Jurkat, Clone E6-1 (cell line): ENCODE data around the gene RSPRY1.

Experiments
- DNase-seq: peaks from one replicate; pipeline ENCODE4 v3.0.0-alpha.2; 2011; ENCODE audit warnings: low read depth, low spot score
- H3K4me3 ChIP-seq: 2 replicates; pipeline ENCODE4 v1.5.1; 2011; ENCODE audit warnings: mild to moderate bottlenecking, low read length, control low read depth, moderate library complexity

RSPRY1 gene

GRCh38 chr16:57204675-57205074 is 18.5 kb downstream of the RSPRY1 start:
- no peak overlapping the region for H3K4me3 ChIP-seq
- DNase-seq: no peak

GRCh38 chr16:57208926-57209325 is 22.8 kb downstream of the RSPRY1 start:
- no peak overlapping the region for H3K4me3 ChIP-seq
- DNase-seq: no peak

- DNase-seq: no peak
- no peak overlapping the region for H3K4me3 ChIP-seq
Measured at GRCh38 chr16:57209780-57210179, 23.7 kb downstream of the RSPRY1 start.

GRCh38 chr16:57213462-57213861 is 27.3 kb downstream of the RSPRY1 start:
- no peak overlapping the region for H3K4me3 ChIP-seq
- no peak for DNase-seq

- no peak overlapping the region for H3K4me3 ChIP-seq
- DNase-seq: no peak
Measured at GRCh38 chr16:57216968-57217367, 30.8 kb downstream of the RSPRY1 start.

GRCh38 chr16:57223057-57223456 is 36.9 kb downstream of the RSPRY1 start:
- DNase-seq: no peak
- no peak overlapping the region for H3K4me3 ChIP-seq

- H3K4me3 ChIP-seq: no peak overlapping the region
- no peak for DNase-seq
Measured at GRCh38 chr16:57224651-57225335, 38.7 kb downstream of the RSPRY1 start.

- H3K4me3 ChIP-seq: no peak overlapping the region
- DNase-seq: no peak
Measured at GRCh38 chr16:57225978-57226377, 39.8 kb downstream of the RSPRY1 start.

GRCh38 chr16:57226701-57227621 is 40.8 kb downstream of the RSPRY1 start:
- DNase-seq: no peak
- no peak overlapping the region for H3K4me3 ChIP-seq

GRCh38 chr16:57229079-57229478 is 43.0 kb downstream of the RSPRY1 start:
- DNase-seq: no peak
- no peak overlapping the region for H3K4me3 ChIP-seq

GRCh38 chr16:57231821-57232350 is 45.8 kb downstream of the RSPRY1 start:
- DNase-seq: no peak

GRCh38 chr16:57233944-57234706 is 48.0 kb downstream of the RSPRY1 start:
- H3K4me3 ChIP-seq: no peak overlapping the region
- no peak for DNase-seq

More at GRCh38 chr16:57231821-57232350, 45.8 kb downstream of the RSPRY1 start:
- H3K4me3 ChIP-seq: no peak overlapping the region

- H3K4me3 ChIP-seq: no peak overlapping the region
- no peak for DNase-seq
Measured at GRCh38 chr16:57234707-57235092, 48.6 kb downstream of the RSPRY1 start.

- no peak for DNase-seq
Measured at GRCh38 chr16:57235128-57236021, 49.2 kb downstream of the RSPRY1 start.

GRCh38 chr16:57236022-57236350 is 49.9 kb downstream of the RSPRY1 start:
- no peak for DNase-seq
- no peak overlapping the region for H3K4me3 ChIP-seq

More at GRCh38 chr16:57235128-57236021, 49.2 kb downstream of the RSPRY1 start:
- no peak overlapping the region for H3K4me3 ChIP-seq

- no peak overlapping the region for H3K4me3 ChIP-seq
- DNase-seq: no peak
Measured at GRCh38 chr16:57238682-57239081, 52.6 kb downstream of the RSPRY1 start.

- no peak overlapping the region for H3K4me3 ChIP-seq
- no peak for DNase-seq
Measured at GRCh38 chr16:57239107-57239506, 53.0 kb downstream of the RSPRY1 start.

GRCh38 chr16:57240851-57241250 is 54.7 kb downstream of the RSPRY1 start:
- H3K4me3 ChIP-seq: no peak overlapping the region
- DNase-seq: no peak

GRCh38 chr16:57242650-57243049 is 56.5 kb downstream of the RSPRY1 start:
- DNase-seq: no peak
- H3K4me3 ChIP-seq: no peak overlapping the region
